ENCODE measurements around the gene NACC2.

The NACC2 gene

DNA sequence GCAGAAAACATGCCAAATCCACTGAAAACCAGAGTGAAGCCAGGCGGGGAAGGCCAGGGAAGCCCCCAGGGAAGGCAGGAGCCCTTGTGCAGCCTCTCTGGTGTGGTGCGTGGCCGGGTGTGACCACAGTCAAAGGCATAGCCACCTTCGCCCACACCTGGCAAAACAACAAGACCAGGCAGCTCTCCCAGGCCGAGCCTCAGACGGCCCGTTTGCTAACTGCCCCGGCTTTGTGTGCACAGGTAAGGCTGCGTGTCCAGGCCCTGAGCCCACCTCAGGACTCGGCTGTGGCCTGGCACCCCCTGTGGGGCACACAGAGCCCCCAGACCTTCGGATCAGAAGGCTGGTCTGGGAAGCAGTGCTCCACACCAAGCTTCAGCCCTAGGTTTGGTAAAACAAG is 17.5 kb upstream of the NACC2 start:
- peaks cover 17% of the 10 kb centered on the region for H3K79me2 ChIP-seq (ENCODE audit: control insufficient read depth, low read length)
- H3K36me3 ChIP-seq (ENCODE audit: control insufficient read depth, low read length), result peaks cover 27% of the 10 kb centered on the region
- H3K9me2 ChIP-seq (replicated peaks; ENCODE audit: control insufficient read depth, low read length), result no peaks in the 10 kb centered on the region
- no peak for TF ChIP-seq EZH2phosphoT487 (IDR thresholded peaks at IDR 0.05; ENCODE audit: borderline replicate concordance, low read length)
- TF ChIP-seq, protein P1, sequence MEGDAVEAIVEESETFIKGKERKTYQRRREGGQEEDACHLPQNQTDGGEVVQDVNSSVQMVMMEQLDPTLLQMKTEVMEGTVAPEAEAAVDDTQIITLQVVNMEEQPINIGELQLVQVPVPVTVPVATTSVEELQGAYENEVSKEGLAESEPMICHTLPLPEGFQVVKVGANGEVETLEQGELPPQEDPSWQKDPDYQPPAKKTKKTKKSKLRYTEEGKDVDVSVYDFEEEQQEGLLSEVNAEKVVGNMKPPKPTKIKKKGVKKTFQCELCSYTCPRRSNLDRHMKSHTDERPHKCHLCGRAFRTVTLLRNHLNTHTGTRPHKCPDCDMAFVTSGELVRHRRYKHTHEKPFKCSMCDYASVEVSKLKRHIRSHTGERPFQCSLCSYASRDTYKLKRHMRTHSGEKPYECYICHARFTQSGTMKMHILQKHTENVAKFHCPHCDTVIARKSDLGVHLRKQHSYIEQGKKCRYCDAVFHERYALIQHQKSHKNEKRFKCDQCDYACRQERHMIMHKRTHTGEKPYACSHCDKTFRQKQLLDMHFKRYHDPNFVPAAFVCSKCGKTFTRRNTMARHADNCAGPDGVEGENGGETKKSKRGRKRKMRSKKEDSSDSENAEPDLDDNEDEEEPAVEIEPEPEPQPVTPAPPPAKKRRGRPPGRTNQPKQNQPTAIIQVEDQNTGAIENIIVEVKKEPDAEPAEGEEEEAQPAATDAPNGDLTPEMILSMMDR (IDR thresholded peaks at IDR 0.05; ENCODE audit: low read depth, low read length, poor library complexity, severe bottlenecking), result no peak
- no peak overlapping the region for H3K4me3 ChIP-seq (ENCODE audit: low read length)
- peaks cover 10% of the 10 kb centered on the region; the same call in 1 of the 2 replicates for H3F3A ChIP-seq (ENCODE audit: control insufficient read depth, insufficient read depth)
- no peaks in the 10 kb centered on the region for H4K20me1 ChIP-seq (ENCODE audit: control insufficient read depth, insufficient read depth, low read depth, low read length)
- H3K27ac ChIP-seq (ENCODE audit: low read depth, low read length), result no peak overlapping the region
- no peak overlapping the region for H3K4me2 ChIP-seq (ENCODE audit: low read length)
- peaks cover 41% of the 10 kb centered on the region for H3K4me1 ChIP-seq (ENCODE audit: control insufficient read depth, low read length)
- no peaks in the 10 kb centered on the region for H3K9me3 ChIP-seq (ENCODE audit: control insufficient read depth, insufficient read depth, low read length)
- no peaks in the 10 kb centered on the region for H3K27me3 ChIP-seq (ENCODE audit: control insufficient read depth, low read length)

DNA sequence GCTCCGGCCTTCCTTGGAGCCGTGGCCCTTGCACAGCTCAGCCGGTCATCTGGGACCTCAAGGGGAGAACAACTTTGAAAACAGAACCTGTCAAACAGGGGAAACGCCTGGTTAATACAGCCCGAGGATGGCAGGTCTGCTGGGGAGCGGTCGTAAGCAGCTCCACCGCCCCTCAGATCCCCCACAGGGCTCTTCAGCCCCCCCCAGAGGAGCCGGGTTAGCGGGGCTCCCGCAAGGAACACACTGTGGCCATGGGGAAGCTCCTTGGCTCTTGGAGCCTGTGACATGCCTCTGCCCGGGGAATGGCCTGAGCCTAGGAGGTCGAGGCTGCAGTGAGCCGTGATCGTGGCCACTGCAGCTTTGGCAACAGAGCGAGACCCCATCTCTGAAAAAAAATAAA is 16.8 kb upstream of the NACC2 start:
- H3K36me3 ChIP-seq (ENCODE audit: control insufficient read depth, low read length), result peaks cover 25% of the 10 kb centered on the region
- no peaks in the 10 kb centered on the region for H3K9me2 ChIP-seq (replicated peaks; ENCODE audit: control insufficient read depth, low read length)
- peaks cover 41% of the 10 kb centered on the region for H3K4me1 ChIP-seq (ENCODE audit: control insufficient read depth, low read length)
- H3K79me2 ChIP-seq (ENCODE audit: control insufficient read depth, low read length), result peaks cover 11% of the 10 kb centered on the region
- no peak overlapping the region for H3K4me2 ChIP-seq (ENCODE audit: low read length)
- no peaks in the 10 kb centered on the region for H3K27me3 ChIP-seq (ENCODE audit: control insufficient read depth, low read length)
- no peak overlapping the region for H3K4me3 ChIP-seq (ENCODE audit: low read length)
- TF ChIP-seq, protein P1 (IDR thresholded peaks at IDR 0.05; ENCODE audit: low read depth, low read length, poor library complexity, severe bottlenecking), result no peak
- TF ChIP-seq EZH2phosphoT487 (IDR thresholded peaks at IDR 0.05; ENCODE audit: borderline replicate concordance, low read length), result no peak
- H4K20me1 ChIP-seq (ENCODE audit: control insufficient read depth, insufficient read depth, low read depth, low read length), result no peaks in the 10 kb centered on the region
- H3K9me3 ChIP-seq (ENCODE audit: control insufficient read depth, insufficient read depth, low read length), result no peaks in the 10 kb centered on the region
- H3K27ac ChIP-seq (ENCODE audit: low read depth, low read length), result no peak overlapping the region
- peaks cover 11% of the 10 kb centered on the region; the same call in 1 of the 2 replicates for H3F3A ChIP-seq (ENCODE audit: control insufficient read depth, insufficient read depth)

DNA sequence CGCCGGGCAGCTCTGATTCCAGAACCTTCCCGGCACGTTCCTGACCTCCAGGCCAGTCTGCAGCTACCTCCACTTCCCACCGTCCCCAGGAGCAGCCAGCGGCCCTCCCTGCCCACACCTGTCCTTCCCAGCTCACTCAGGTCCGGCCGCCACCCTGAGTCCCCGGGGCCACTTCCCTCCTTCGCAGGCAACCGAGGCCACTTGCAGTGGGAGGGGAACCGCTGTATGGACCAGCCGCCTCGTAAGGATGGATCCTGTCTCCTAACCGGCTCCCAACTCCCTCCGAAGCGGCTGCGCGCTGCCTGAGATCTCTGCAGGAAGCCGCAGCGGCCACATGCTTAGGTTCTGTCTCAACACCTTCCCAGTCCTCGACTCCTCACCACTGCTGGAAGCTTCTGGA is 16.1 kb upstream of the NACC2 start:
- H3K27ac ChIP-seq (ENCODE audit: low read depth, low read length), result no peak overlapping the region
- no peak overlapping the region for H3K4me3 ChIP-seq (ENCODE audit: low read length)

More for the DNA sequence above, 16.1 kb upstream of the NACC2 start:
- H3K79me2 ChIP-seq (ENCODE audit: control insufficient read depth, low read length), result peaks cover 4% of the 10 kb centered on the region
- H3K27me3 ChIP-seq (ENCODE audit: control insufficient read depth, low read length), result no peaks in the 10 kb centered on the region
- no peaks in the 10 kb centered on the region for H3K9me3 ChIP-seq (ENCODE audit: control insufficient read depth, insufficient read depth, low read length)
- H4K20me1 ChIP-seq (ENCODE audit: control insufficient read depth, insufficient read depth, low read depth, low read length), result no peaks in the 10 kb centered on the region
- H3K36me3 ChIP-seq (ENCODE audit: control insufficient read depth, low read length), result peaks cover 18% of the 10 kb centered on the region
- H3K4me1 ChIP-seq (ENCODE audit: control insufficient read depth, low read length), result peaks cover 48% of the 10 kb centered on the region
- H3K9me2 ChIP-seq (replicated peaks; ENCODE audit: control insufficient read depth, low read length), result no peaks in the 10 kb centered on the region
- no peak for TF ChIP-seq EZH2phosphoT487 (IDR thresholded peaks at IDR 0.05; ENCODE audit: borderline replicate concordance, low read length)
- TF ChIP-seq, protein P1 (IDR thresholded peaks at IDR 0.05; ENCODE audit: low read depth, low read length, poor library complexity, severe bottlenecking), result no peak
- H3F3A ChIP-seq (ENCODE audit: control insufficient read depth, insufficient read depth), result peaks cover 11% of the 10 kb centered on the region; the same call in 1 of the 2 replicates
- H3K4me2 ChIP-seq (ENCODE audit: low read length), result no peak overlapping the region

Data from DOHH2 (cell line).